MM.1S (cell line): Measurements from ENCODE around the gene IQGAP2.
A peak's percentile ranks its signal among the peaks of the same experiment; 100 is the strongest.

Experiments used
- DNase-seq: peaks from one replicate; pipeline ENCODE4 v3.0.0-alpha.2; 2015
- H2AFZ ChIP-seq: fragments of 300-600 bp; sonication (generic); 2 replicates; pipeline ENCODE4 v1.6.0; 2016; ENCODE audit warnings: antibody characterized with exemption, low read length
- H3F3A ChIP-seq: fragments of 300-600 bp; sonication (generic); 2 replicates; pipeline ENCODE4 v1.6.1; 2016; ENCODE audit warnings: mild to moderate bottlenecking, antibody characterized with exemption, low read length, moderate library complexity, mixed read lengths; ENCODE audit not compliant: insufficient read depth
- H3K27ac ChIP-seq: fragments of 300-600 bp; sonication (generic); 2 replicates; pipeline ENCODE4 v1.5.1; 2016; ENCODE audit warnings: mild to moderate bottlenecking, low read length
- H3K27me3 ChIP-seq: fragments of 300-600 bp; sonication (generic); replicated peaks from 2 replicates; pipeline ENCODE4 v1.6.0; 2016; ENCODE audit warnings: low read length; ENCODE audit not compliant: insufficient read depth
- H3K36me3 ChIP-seq: fragments of 300-600 bp; sonication (generic); replicated peaks from 2 replicates; pipeline ENCODE4 v1.6.1; 2016; ENCODE audit warnings: mild to moderate bottlenecking, low read length, mixed read lengths; ENCODE audit not compliant: insufficient read depth
- H3K4me1 ChIP-seq: fragments of 300-600 bp; sonication (generic); 2 replicates; pipeline ENCODE4 v1.6.1; 2016; ENCODE audit warnings: low read length, mixed read lengths
- H3K4me2 ChIP-seq: fragments of 300-600 bp; sonication (generic); 2 replicates; pipeline ENCODE4 v1.6.0; 2016; ENCODE audit warnings: low read depth, low read length
- H3K4me3 ChIP-seq: fragments of 300-600 bp; sonication (generic); 2 replicates; pipeline ENCODE4 v1.5.1; 2016; ENCODE audit warnings: low read length, mixed read lengths
- H3K79me2 ChIP-seq: fragments of 300-600 bp; sonication (generic); 2 replicates; pipeline ENCODE4 v1.6.1; 2016; ENCODE audit warnings: mixed run types, low read length, mixed read lengths
- H3K9ac ChIP-seq: fragments of 300-600 bp; sonication (generic); 2 replicates; pipeline ENCODE4 v1.6.1; 2016; ENCODE audit warnings: low read length, mixed read lengths
- H3K9me2 ChIP-seq: fragments of 300-600 bp; sonication (generic); replicated peaks from 2 replicates; pipeline ENCODE4 v1.6.1; 2016; ENCODE audit warnings: mild to moderate bottlenecking, low read length, mixed read lengths; ENCODE audit not compliant: insufficient read depth
- H3K9me3 ChIP-seq: fragments of 300-600 bp; sonication (generic); replicated peaks from 2 replicates; pipeline ENCODE4 v1.6.1; 2016; ENCODE audit warnings: mild to moderate bottlenecking, low read length, mixed read lengths; ENCODE audit not compliant: insufficient read depth
- H4K20me1 ChIP-seq: fragments of 300-600 bp; sonication (generic); 2 replicates; pipeline ENCODE4 v1.6.1; 2016; ENCODE audit warnings: mild to moderate bottlenecking, low read length, moderate library complexity, mixed read lengths; ENCODE audit not compliant: insufficient read depth
- CTCF ChIP-seq: fragments of 300-600 bp; sonication (generic); IDR thresholded peaks from 2 replicates; pipeline ENCODE4 v1.5.1; 2016; ENCODE audit warnings: antibody characterized with exemption, low read length, mixed read lengths
- EZH2 ChIP-seq: fragments of 300-600 bp; sonication (generic); optimal IDR thresholded peaks from 2 replicates; pipeline ENCODE3; 2017; ENCODE audit warnings: low read depth, mild to moderate bottlenecking, antibody characterized with exemption, low read length, mixed read lengths
- EZH2phosphoT487 ChIP-seq: fragments of 300-600 bp; sonication (generic); IDR thresholded peaks from 2 replicates; pipeline ENCODE4 v1.6.1; 2018; ENCODE audit warnings: antibody characterized with exemption, low read length

The IQGAP2 gene

GRCh38 chr5:76542241-76542640 is 139.2 kb downstream of the IQGAP2 start:
- Histone ChIP-seq H3K9ac (no peak overlapping the region), H3K27ac (no peak overlapping the region), H3F3A (peaks cover 11% of the 10 kb centered on the region), H3K4me1 (peaks cover 39% of the 10 kb centered on the region), H3K79me2 (peaks cover 88% of the 10 kb centered on the region), H3K9me2 (no peaks in the 10 kb centered on the region), H4K20me1 (no peaks in the 10 kb centered on the region), H3K4me3 (no peak overlapping the region), H3K4me2 (no peak overlapping the region), H3K36me3 (no peaks in the 10 kb centered on the region), H2AFZ (no peak overlapping the region), H3K27me3 (no peaks in the 10 kb centered on the region), H3K9me3 (no peaks in the 10 kb centered on the region)
- DNase-seq, result no peak
- TF ChIP-seq CTCF, result no peak

- no peak for TF ChIP-seq EZH2phosphoT487
- TF ChIP-seq CTCF, result no peak
- no peak for TF ChIP-seq EZH2
- Histone ChIP-seq H4K20me1 (no peaks in the 10 kb centered on the region), H3K27ac (peak overlapping the region; percentile 24; the same call in 1 of the 2 replicates), H3K9me3 (no peaks in the 10 kb centered on the region), H3K9me2 (no peaks in the 10 kb centered on the region), H3K79me2 (peaks cover 79% of the 10 kb centered on the region), H3K9ac (no peak overlapping the region), H3K36me3 (no peaks in the 10 kb centered on the region), H2AFZ (no peak overlapping the region), H3K4me1 (peaks cover 39% of the 10 kb centered on the region), H3K27me3 (no peaks in the 10 kb centered on the region), H3F3A (peaks cover 19% of the 10 kb centered on the region), H3K4me3 (no peak overlapping the region), H3K4me2 (no peak overlapping the region)
- peak; percentile 11 for DNase-seq
Measured at GRCh38 chr5:76542887-76543690, 140.0 kb downstream of the IQGAP2 start.

- Histone ChIP-seq H4K20me1 (no peaks in the 10 kb centered on the region), H2AFZ (no peak overlapping the region), H3K27me3 (no peaks in the 10 kb centered on the region), H3K36me3 (no peaks in the 10 kb centered on the region), H3K9me3 (no peaks in the 10 kb centered on the region), H3K9ac (no peak overlapping the region), H3K79me2 (peaks cover 77% of the 10 kb centered on the region), H3K27ac (peak overlapping the region; percentile 24; the same call in 1 of the 2 replicates), H3K4me1 (peaks cover 52% of the 10 kb centered on the region), H3K4me2 (no peak overlapping the region), H3F3A (peaks cover 27% of the 10 kb centered on the region), H3K9me2 (no peaks in the 10 kb centered on the region), H3K4me3 (no peak overlapping the region)
- TF ChIP-seq EZH2phosphoT487 (no peak), CTCF (peak; percentile 66)
- peak; percentile 48 for DNase-seq
Measured at GRCh38 chr5:76544268-76544926, 141.3 kb downstream of the IQGAP2 start.
